Measurements from ENCODE around the gene OR52W1.

GRCh38 chr11:6202041-6202440, 3.0 kb downstream of the OR52W1 start:
- TF ChIP-seq CTCF (IDR thresholded peaks at IDR 0.05) (no peak), POLR2AphosphoS5 (IDR thresholded peaks at IDR 0.05; ENCODE audit: insufficient read depth in 1 of 2, low read depth in 1 of 2) (no peak), POLR2A (IDR thresholded peaks at IDR 0.05) (no peak)

Measured in vagina (tissue), 2 donors.